H1 (cell line): ENCODE measurements around the gene SRSF7. TPM values are rescaled to one million over a fixed set of nuclear protein-coding genes. Genes with fewer than 3 reads are reported as not detected.

Experiments used
- CTCF ChIA-PET: fragments of 300-600 bp; sonication (Branson Sonifier 250); formaldehyde crosslinking; loops from one replicate; lab custom pipeline; 2021; ENCODE audit not compliant: partially characterized antibody; lab: Charles Lee
- POLR2A ChIA-PET: fragments of 300-600 bp; sonication (Branson Sonifier 250); formaldehyde crosslinking; loops from one replicate; lab custom pipeline; 2021; ENCODE audit warnings: inconsistent platforms; ENCODE audit not compliant: partially characterized antibody; lab: Charles Lee
- DNase-seq, 2 experiments: peaks; one replicate each; pipeline versions ENCODE4 v3.0.0 to v3.0.0-alpha.2; 2010 to 2022; ENCODE audit warnings: low spot score in 2 of 2, low read depth in 1 of 2, mixed read lengths in 1 of 2
- FAIRE-seq: peaks from 2 replicates; lab custom pipeline; 2011; peaks lifted over from hg19 to GRCh38; lab: Jason Lieb, UNC
- H2AFZ ChIP-seq: 2 replicates; pipeline ENCODE4 v1.8.1; 2012; ENCODE audit warnings: low read length, inconsistent platforms
- H2AK5ac ChIP-seq: 2 replicates; pipeline ENCODE4 v1.6.1; 2013; ENCODE audit warnings: low read depth, low read length
- H2BK120ac ChIP-seq: replicated peaks from 2 replicates; pipeline ENCODE3; 2013; ENCODE audit warnings: low read depth, low read length, inconsistent platforms
- H2BK12ac ChIP-seq: 2 replicates; pipeline ENCODE4 v1.6.1; 2013; ENCODE audit warnings: low read depth, low read length
- H2BK15ac ChIP-seq: 2 replicates; pipeline ENCODE4 v1.6.1; 2013; ENCODE audit warnings: low read length
- H2BK20ac ChIP-seq: 2 replicates; pipeline ENCODE4 v1.6.1; 2013; ENCODE audit warnings: low read length
- H2BK5ac ChIP-seq: 2 replicates; pipeline ENCODE4 v1.6.1; 2013; ENCODE audit warnings: low read depth, low read length
- H3K14ac ChIP-seq: 2 replicates; pipeline ENCODE4 v1.6.1; 2013; ENCODE audit warnings: inconsistent platforms; ENCODE audit not compliant: insufficient read length
- H3K18ac ChIP-seq: 2 replicates; pipeline ENCODE4 v1.6.1; 2013; ENCODE audit warnings: low read length; ENCODE audit errors: extremely low read depth
- H3K23ac ChIP-seq: 2 replicates; pipeline ENCODE4 v1.6.1; 2013; ENCODE audit warnings: inconsistent platforms; ENCODE audit not compliant: insufficient read length
- H3K23me2 ChIP-seq: 2 replicates; pipeline ENCODE4 v1.6.1; 2013; ENCODE audit warnings: low read depth, low read length
- H3K27ac ChIP-seq: 2 replicates; pipeline ENCODE4 v1.6.1; 2011; ENCODE audit warnings: low read depth, low read length, inconsistent platforms
- H3K27me3 ChIP-seq, 4 experiments: replicated peaks in 1 of 4; 1 replicate in 1 of 4; 2 replicates in 3 of 4; pipeline versions ENCODE4 v1.6.1 to v1.8.1; 2011 to 2013; ENCODE audit warnings: low read length in 3 of 4, mild to moderate bottlenecking in 3 of 4, inconsistent platforms in 2 of 4, mixed read lengths in 2 of 4, moderate library complexity in 1 of 4; ENCODE audit not compliant: control insufficient read depth in 3 of 4, insufficient read depth in 3 of 4; ENCODE audit errors: extremely low read depth in 1 of 4
- H3K36me3 ChIP-seq, 4 experiments: 2 replicates each; pipeline versions ENCODE4 v1.6.1 to v1.8.1; 2011 to 2013; ENCODE audit warnings: mild to moderate bottlenecking in 4 of 4, low read length in 3 of 4, moderate library complexity in 2 of 4, control low read depth in 1 of 4, inconsistent platforms in 1 of 4; ENCODE audit not compliant: insufficient read depth in 4 of 4, control insufficient read depth in 2 of 4
- H3K4ac ChIP-seq: replicated peaks from 2 replicates; pipeline ENCODE3; 2013; ENCODE audit warnings: low read length, low read depth, mixed read lengths, inconsistent platforms; ENCODE audit not compliant: insufficient read length
- H3K4me1 ChIP-seq, 4 experiments: replicated peaks in 1 of 4; 1 replicate in 1 of 4; 2 replicates in 3 of 4; pipeline versions ENCODE4 v1.6.1 to v1.8.1; 2011 to 2013; ENCODE audit warnings: low read length in 3 of 4, inconsistent platforms in 2 of 4, mixed read lengths in 1 of 4; ENCODE audit not compliant: insufficient read depth in 4 of 4, control insufficient read depth in 3 of 4
- H3K4me2 ChIP-seq, 2 experiments: 2 replicates each; pipeline versions ENCODE4 v1.6.1 to v1.8.1; 2011 to 2013; ENCODE audit warnings: low read depth in 2 of 2, low read length in 2 of 2, control low read depth in 1 of 2, inconsistent platforms in 1 of 2, mild to moderate bottlenecking in 1 of 2; ENCODE audit not compliant: insufficient read depth in 1 of 2
- H3K4me3 ChIP-seq, 4 experiments: fragments of 200-600, 300-600 bp in 1 of 4; sonication (generic), shearing (Covaris generic), sonication (Bioruptor Twin) in 1 of 4; 2 replicates each; pipeline versions ENCODE4 v1.5.1 to v1.8.1; 2011 to 2016; ENCODE audit warnings: low read length in 4 of 4, low read depth in 3 of 4, control low read depth in 2 of 4, inconsistent platforms in 2 of 4, mild to moderate bottlenecking in 2 of 4, mixed read lengths in 1 of 4, moderate library complexity in 1 of 4; ENCODE audit not compliant: insufficient read depth in 2 of 4; ENCODE audit errors: extremely low read depth in 1 of 4
- H3K56ac ChIP-seq: replicated peaks from 2 replicates; pipeline ENCODE3; 2013; ENCODE audit warnings: low read depth, mild to moderate bottlenecking, mixed read lengths, low read length, inconsistent platforms; ENCODE audit not compliant: insufficient read length
- H3K79me1 ChIP-seq: 2 replicates; pipeline ENCODE4 v1.6.1; 2013; ENCODE audit warnings: low read depth, low read length, control low read depth
- H3K79me2 ChIP-seq, 2 experiments: 2 replicates each; pipeline versions ENCODE4 v1.6.1 to v1.8.1; 2012 to 2013; ENCODE audit warnings: low read length in 2 of 2, mild to moderate bottlenecking in 2 of 2, inconsistent platforms in 1 of 2; ENCODE audit not compliant: insufficient read depth in 2 of 2, control insufficient read depth in 1 of 2
- H3K9ac ChIP-seq, 4 experiments: replicated peaks in 1 of 4; 1 replicate in 1 of 4; 2 replicates in 3 of 4; pipeline versions ENCODE4 v1.6.1 to v1.8.1; 2011 to 2013; ENCODE audit warnings: low read depth in 3 of 4, low read length in 3 of 4, control low read depth in 2 of 4, mild to moderate bottlenecking in 2 of 4, moderate library complexity in 2 of 4, inconsistent platforms in 1 of 4; ENCODE audit errors: extremely low read depth in 1 of 4
- H3K9me3 ChIP-seq, 2 experiments: 2 replicates each; pipeline versions ENCODE4 v1.6.1 to v1.8.1; 2012 to 2013; ENCODE audit warnings: mild to moderate bottlenecking in 2 of 2, moderate library complexity in 2 of 2, control low read depth in 1 of 2, inconsistent platforms in 1 of 2, low read depth in 1 of 2, low read length in 1 of 2, mixed read lengths in 1 of 2; ENCODE audit not compliant: insufficient read depth in 2 of 2
- H4K20me1 ChIP-seq, 2 experiments: replicated peaks in 1 of 2; 2 replicates each; pipeline versions ENCODE3 to v1.8.1; 2011 to 2013; ENCODE audit warnings: inconsistent platforms in 2 of 2, low read length in 2 of 2, mild to moderate bottlenecking in 1 of 2; ENCODE audit not compliant: insufficient read depth in 2 of 2, control insufficient read depth in 1 of 2
- H4K5ac ChIP-seq: 2 replicates; pipeline ENCODE4 v1.6.1; 2013; ENCODE audit warnings: low read length, low read depth, mixed read lengths, inconsistent platforms; ENCODE audit not compliant: insufficient read length
- H4K8ac ChIP-seq: 2 replicates; pipeline ENCODE4 v1.8.0; 2013; ENCODE audit warnings: mild to moderate bottlenecking, moderate library complexity, low read length, inconsistent platforms; ENCODE audit not compliant: insufficient read depth; ENCODE audit errors: extremely low read depth
- H4K91ac ChIP-seq: replicated peaks from 2 replicates; pipeline ENCODE3; 2013; ENCODE audit warnings: low read length, mixed read lengths, inconsistent platforms; ENCODE audit not compliant: insufficient read length
- CTBP2 ChIP-seq: IDR thresholded peaks from 2 replicates; pipeline ENCODE4 v1.7.0; 2011; ENCODE audit warnings: borderline replicate concordance, mild to moderate bottlenecking, moderate library complexity, mixed read lengths, low read length; ENCODE audit not compliant: insufficient read depth, insufficient read length
- JUN ChIP-seq: IDR thresholded peaks from 2 replicates; pipeline ENCODE4 v1.6.1; 2011; ENCODE audit warnings: low read depth, mild to moderate bottlenecking, improper control_type of control experiment, low read length
- WGBS, 2 experiments: shearing (Covaris generic) in 1 of 2; methylation state at CpG; one replicate each; pipeline versions ENCODE4 v1.1.6 to v1.1.7; 2013 to 2015; ENCODE audit warnings: low lambda C conversion rate in 2 of 2, mixed read lengths in 2 of 2, inconsistent platforms in 1 of 2, low coverage in 1 of 2, missing lambda C conversion rate in 1 of 2; ENCODE audit not compliant: insufficient replicate concordance in 2 of 2, insufficient coverage in 1 of 2, insufficient read length in 1 of 2; ENCODE audit errors: extremely low coverage in 1 of 2, missing lambda C conversion rate in 1 of 2; 5-methylcytosine and 5-hydroxymethylcytosine counted together
- polyA plus RNA-seq, 7 experiments: library from polyadenylated mRNA; depleted of rRNA in 3 of 7; stranded (reverse) in 5 of 7; unstranded in 2 of 7; fragments of >200 nt in 5 of 7; fragments of 200-250 nt in 2 of 7; gene quantifications; 1 replicate in 5 of 7; 2 replicates in 1 of 7; 4 replicates in 1 of 7; pipeline versions ENCODE4 v1.2.1 to v1.2.3, GENCODE V29; 2011 to 2013; ENCODE audit warnings: missing spikeins in 2 of 7, mixed read lengths in 2 of 7
- total RNA-seq: library from RNA; stranded (reverse); fragmentation: NEBNext Ultra II Directional; extraction: Animal tissue kit (Norgen Biotek cat#: 25700); gene quantifications from 2 replicates; pipeline ENCODE4 v1.2.1, GENCODE V29; 2021

Gene SRSF7
- total and polyA plus RNA-seq, 2 of the 8 experiments (the other 6 are each of a cell fraction or from before 2014, with no cell fraction given): 370 to 415 TPM

DNA sequence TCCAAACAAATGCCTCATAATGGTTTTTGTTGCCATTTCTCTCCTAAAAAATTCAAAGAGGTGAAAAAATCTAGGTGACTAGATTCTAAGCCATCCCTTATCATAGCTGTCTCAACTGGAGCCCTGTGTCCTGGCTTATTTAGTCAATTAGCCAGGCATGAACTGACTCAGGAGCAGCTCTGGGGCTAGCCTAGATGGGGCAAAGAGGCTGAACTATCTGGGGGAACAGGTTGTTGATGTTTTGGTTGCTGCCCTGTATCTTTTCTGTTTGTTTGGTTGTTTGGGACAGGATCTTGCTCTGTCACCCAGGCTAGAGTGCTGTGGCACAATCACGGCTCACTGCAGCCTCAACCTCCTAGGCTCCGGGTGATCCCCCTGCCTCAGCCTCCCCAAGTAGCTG lies 41.6 kb upstream of the SRSF7 start:
- FAIRE-seq: no peak
- Histone ChIP-seq H3K27ac (no peak overlapping the region), H2BK120ac (no peak overlapping the region), H2AFZ (no peak overlapping the region), H2BK15ac (no peak overlapping the region), H2BK5ac (no peak overlapping the region), H3K79me2 (no peaks in the 10 kb centered on the region), H3K4ac (no peak overlapping the region), H3K9ac (no peak overlapping the region), H3K27me3 (no peaks in the 10 kb centered on the region), H3K56ac (no peak overlapping the region), H3K18ac (no peak overlapping the region), H2BK20ac (no peak overlapping the region), H3K4me1 (no peaks in the 10 kb centered on the region), H2AK5ac (no peak overlapping the region), H4K8ac (no peak overlapping the region), H4K20me1 (no peaks in the 10 kb centered on the region), H3K9me3 (no peaks in the 10 kb centered on the region), H3K4me3 (no peak overlapping the region), H3K79me1 (no peaks in the 10 kb centered on the region), H2BK12ac (no peak overlapping the region), H3K4me2 (no peak overlapping the region), H3K23me2 (no peaks in the 10 kb centered on the region), H4K91ac (no peak overlapping the region), H4K5ac (no peak overlapping the region), H3K23ac (no peak overlapping the region), H3K36me3 (peaks cover 0 to 6% (median 0%) of the 10 kb centered on the region in 4 experiments; a peak in 1 of 8 replicates), H3K14ac (no peak overlapping the region)
- no peak for DNase-seq
- POLR2A ChIA-PET: interaction anchor here (3.7 kb wide), 1 partner anchor 42 kb away, joined by 21 read pairs; the partner anchor contains the start of gene SRSF7
- TF ChIP-seq CTBP2 (no peak), JUN (no peak)
- CTCF ChIA-PET: no interaction called here
- WGBS, 2 experiments: 50% methylated on average over 2 of the region's 2 CpGs; no CpG with 5 or more reads in 1 of the 2 experiments
